GM12873 (cell line): ENCODE measurements around the gene DPP10.

ENCODE experiments used
- TF ChIP-seq, protein P1 (sequence below): IDR thresholded peaks from 2 replicates; pipeline ENCODE4 v1.5.1; 2012; ENCODE audit warnings: low read depth, mild to moderate bottlenecking, moderate library complexity, low read length, control low read depth; ENCODE audit not compliant: insufficient read depth; ENCODE audit errors: missing control alignments

DPP10 gene

DNA sequence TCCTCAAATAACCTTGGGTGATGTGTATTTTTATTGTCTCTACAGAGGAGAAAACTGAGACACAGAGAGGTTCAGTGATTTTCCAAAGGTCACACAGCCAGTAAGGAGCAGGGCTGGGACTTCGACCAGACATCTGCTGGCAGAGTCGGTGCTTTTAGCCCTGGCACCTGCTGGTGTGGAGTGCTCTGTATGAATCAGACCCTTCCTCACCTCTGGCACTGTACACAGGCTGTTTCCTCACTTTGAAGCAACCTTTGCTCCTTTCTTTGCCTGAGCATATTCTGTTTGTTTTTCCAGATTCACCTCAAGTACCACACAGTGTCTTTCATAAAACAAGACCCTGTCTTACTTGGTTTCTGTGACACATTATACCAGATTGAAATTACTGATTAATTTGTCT is 107.9 kb downstream of the DPP10 start:
- TF ChIP-seq, protein P1, sequence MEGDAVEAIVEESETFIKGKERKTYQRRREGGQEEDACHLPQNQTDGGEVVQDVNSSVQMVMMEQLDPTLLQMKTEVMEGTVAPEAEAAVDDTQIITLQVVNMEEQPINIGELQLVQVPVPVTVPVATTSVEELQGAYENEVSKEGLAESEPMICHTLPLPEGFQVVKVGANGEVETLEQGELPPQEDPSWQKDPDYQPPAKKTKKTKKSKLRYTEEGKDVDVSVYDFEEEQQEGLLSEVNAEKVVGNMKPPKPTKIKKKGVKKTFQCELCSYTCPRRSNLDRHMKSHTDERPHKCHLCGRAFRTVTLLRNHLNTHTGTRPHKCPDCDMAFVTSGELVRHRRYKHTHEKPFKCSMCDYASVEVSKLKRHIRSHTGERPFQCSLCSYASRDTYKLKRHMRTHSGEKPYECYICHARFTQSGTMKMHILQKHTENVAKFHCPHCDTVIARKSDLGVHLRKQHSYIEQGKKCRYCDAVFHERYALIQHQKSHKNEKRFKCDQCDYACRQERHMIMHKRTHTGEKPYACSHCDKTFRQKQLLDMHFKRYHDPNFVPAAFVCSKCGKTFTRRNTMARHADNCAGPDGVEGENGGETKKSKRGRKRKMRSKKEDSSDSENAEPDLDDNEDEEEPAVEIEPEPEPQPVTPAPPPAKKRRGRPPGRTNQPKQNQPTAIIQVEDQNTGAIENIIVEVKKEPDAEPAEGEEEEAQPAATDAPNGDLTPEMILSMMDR = no peak

DNA sequence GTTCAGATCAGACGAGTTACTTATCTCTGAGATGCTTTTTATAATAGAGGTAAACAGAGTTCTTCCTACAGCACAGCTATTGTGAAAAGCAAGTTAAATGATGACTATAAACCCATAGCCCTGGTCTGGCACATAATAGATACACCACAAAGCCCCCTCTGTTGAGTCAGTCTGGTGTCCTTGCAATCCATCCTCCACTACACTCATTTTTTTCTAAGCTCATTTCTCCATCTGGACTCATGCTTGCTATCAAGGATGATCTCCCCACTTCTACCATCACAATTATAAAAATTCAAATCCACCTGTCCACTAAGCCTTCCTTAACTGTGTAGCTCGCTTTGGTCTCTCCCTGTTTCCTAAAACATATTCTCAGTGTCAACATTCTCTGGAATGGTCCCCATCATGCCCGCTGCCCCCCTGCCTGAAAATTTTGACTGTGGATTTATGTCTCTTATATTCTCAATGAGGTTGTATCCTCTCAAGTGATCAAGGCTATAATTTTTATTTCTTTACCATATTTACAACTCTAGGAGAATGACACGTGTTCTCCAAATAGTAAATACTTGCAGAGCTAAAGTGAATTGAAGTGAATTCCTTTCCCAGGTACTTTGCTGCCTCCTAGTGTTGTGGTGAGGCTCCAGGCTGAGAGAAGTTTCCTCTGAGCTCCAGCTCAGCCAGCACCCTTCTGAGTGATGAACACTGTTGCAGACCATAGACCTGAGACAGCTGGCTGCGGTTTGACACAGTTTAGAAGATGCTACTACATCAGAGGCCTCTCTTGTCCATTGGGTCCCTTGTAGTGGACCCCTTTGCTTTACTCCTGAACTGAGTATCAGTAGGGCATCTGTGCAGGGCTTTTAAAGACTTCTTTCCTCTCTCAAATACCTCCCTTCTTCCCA is 108.7 kb downstream of the DPP10 start:
- TF ChIP-seq, protein P1 = peak; percentile 62

DNA sequence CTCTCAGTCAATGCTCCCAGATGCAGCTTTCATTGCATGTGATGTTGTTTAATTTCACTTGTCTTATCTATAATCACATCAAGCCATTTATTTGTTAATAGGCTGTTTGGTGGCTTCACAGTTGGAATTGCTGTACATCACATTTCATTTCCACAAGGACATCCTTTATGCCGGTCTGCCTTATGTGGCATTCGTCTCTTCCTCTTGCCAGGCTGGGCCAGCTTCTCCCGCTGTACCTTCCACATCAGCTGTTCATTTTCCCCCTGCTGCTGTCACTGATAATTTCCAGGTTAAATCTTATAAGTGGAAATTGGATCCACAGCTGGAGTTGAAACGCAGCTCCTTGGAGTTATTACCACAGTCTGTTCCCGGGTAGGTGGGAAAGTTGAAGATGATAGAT is 110.6 kb downstream of the DPP10 start:
- TF ChIP-seq, protein P1 = no peak

DNA sequence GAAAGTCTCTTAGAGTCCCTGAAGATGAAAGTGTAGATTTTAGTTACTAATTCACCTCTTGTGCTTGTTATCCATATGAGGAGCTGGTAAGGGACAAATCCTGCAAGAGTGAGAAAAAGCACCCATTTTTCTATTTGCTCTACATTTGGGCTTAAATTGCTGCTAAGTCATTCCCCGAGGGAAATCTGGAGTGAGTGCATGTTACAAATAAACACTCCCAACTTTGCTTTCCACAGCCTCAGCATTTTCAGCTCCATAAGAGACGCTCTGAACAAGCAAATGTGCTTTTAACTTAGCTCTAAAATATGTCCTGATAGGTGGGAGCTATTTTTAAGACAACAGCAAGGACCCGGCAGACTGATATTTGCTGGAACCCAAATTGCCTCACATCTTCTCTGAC is 126.7 kb downstream of the DPP10 start:
- TF ChIP-seq, protein P1 = no peak

DNA sequence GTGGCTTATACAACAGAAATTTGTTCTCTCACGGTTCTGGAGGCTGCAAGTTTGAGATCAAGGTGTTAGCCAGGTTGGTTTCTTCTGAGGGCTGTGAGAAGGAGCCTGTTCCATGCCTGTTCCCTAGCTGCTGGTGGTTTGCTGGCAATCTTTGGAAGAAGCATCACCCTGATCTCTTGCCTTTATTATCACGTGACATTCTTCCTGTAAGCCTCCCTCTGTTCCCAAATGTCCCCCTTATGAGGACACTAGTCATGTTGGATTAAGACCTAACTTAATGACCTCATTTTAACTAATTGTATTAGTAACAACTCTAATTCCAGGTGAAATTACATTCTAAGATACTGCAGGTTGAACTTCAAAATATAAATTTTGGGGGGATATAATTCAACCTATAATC is 135.2 kb downstream of the DPP10 start:
- TF ChIP-seq, protein P1 = no peak

DNA sequence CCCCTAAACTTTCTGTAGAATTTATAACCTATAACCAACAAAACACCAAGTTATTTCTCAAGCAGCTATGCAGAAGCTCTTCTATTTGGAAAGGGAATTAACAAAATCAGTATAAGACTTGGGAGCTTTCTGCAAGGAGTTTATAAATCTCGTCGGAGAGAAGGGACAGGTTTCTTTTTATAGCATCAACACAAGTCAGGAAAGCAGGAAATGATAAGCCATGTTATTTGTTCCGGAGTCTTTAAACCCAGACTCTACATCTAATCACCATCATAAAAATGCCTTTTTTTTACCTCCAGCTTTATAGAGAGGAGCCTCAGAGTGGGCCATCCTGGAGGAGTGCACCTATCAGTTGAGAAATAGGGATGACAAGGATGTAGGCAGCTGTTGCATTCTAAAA is 137.1 kb downstream of the DPP10 start:
- TF ChIP-seq, protein P1 = no peak

DNA sequence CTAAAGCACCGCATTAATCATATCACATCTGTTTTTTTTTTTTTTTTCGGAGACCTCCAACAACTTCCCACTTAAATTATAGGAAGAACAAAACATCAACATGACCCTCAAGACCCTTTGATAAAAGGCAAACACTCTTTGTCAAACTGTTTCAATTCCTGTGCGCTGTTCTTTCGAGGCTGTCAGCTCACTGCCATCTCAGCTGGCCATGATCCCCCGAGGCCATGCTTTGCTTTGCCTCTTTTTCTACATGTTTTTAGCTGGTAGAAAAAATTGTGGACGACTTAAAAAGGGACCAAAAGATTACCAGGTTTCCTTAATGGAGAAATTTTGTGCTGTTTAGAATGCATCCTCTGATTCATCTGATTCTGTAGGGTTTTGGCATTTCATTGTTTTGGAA is 138.2 kb downstream of the DPP10 start:
- TF ChIP-seq, protein P1 = no peak
